PC-9 (cell line): ENCODE measurements around the gene NTM. TPM values are rescaled to one million over a fixed set of nuclear protein-coding genes. Genes with fewer than 3 reads are reported as not detected.

Source experiments
- BruUV-seq: library from RNA; stranded (reverse); fragments of 400-500 nt; replicated peaks from 2 replicates; lab custom pipeline; 2021; lab: Mats Ljungman, UMichigan
- CTCF ChIA-PET: fragments of 300-600 bp; sonication (Branson Sonifier 250); formaldehyde crosslinking; loops from one replicate; lab custom pipeline; 2022; ENCODE audit warnings: antibody characterized with exemption; lab: Charles Lee
- POLR2A ChIA-PET: fragments of 300-600 bp; sonication (Branson Sonifier 250); formaldehyde crosslinking; loops from one replicate; lab custom pipeline; 2022; ENCODE audit warnings: antibody characterized with exemption; ENCODE audit not compliant: unreplicated experiment; lab: Charles Lee
- DNase-seq, 2 experiments: peaks; one replicate each; pipeline versions ENCODE4 v3.0.0 to v3.0.0-alpha.2; 2015 to 2022; ENCODE audit warnings: mixed read lengths in 1 of 2
- H2AFZ ChIP-seq: fragments of 200-600 bp; sonication (generic); 2 replicates; pipeline ENCODE4 v1.8.1; 2017; ENCODE audit warnings: antibody characterized with exemption
- H3F3A ChIP-seq: fragments of 200-600 bp; sonication (generic); 2 replicates; pipeline ENCODE4 v1.8.1; 2017; ENCODE audit warnings: antibody characterized with exemption, mild to moderate bottlenecking, low read depth; ENCODE audit not compliant: insufficient read depth
- H3K27ac ChIP-seq: fragments of 200-600 bp; sonication (generic); 2 replicates; pipeline ENCODE4 v1.6.1; 2016; ENCODE audit warnings: mixed run types
- H3K27me3 ChIP-seq: fragments of 200-600 bp; sonication (generic); 2 replicates; pipeline ENCODE4 v1.6.1; 2016; ENCODE audit warnings: low read depth, mixed run types; ENCODE audit not compliant: insufficient read depth
- H3K36me3 ChIP-seq: fragments of 200-600 bp; sonication (generic); 2 replicates; pipeline ENCODE4 v1.6.1; 2016; ENCODE audit warnings: low read depth, mixed run types
- H3K4me1 ChIP-seq: fragments of 200-600 bp; sonication (generic); replicated peaks from 2 replicates; pipeline ENCODE4 v1.6.1; 2016; ENCODE audit warnings: mixed run types; ENCODE audit not compliant: insufficient read depth
- H3K4me2 ChIP-seq: fragments of 200-600 bp; sonication (generic); 2 replicates; pipeline ENCODE4 v1.6.1; 2017; ENCODE audit warnings: mixed run types
- H3K4me3 ChIP-seq: fragments of 200-600 bp; sonication (generic); 2 replicates; pipeline ENCODE4 v1.6.1; 2016; ENCODE audit warnings: mixed run types
- H3K79me2 ChIP-seq: fragments of 200-600 bp; sonication (generic); 2 replicates; pipeline ENCODE4 v1.6.1; 2017; ENCODE audit warnings: low read depth, mixed run types
- H3K9me2 ChIP-seq: fragments of 200-600 bp; sonication (generic); 2 replicates; pipeline ENCODE4 v1.8.1; 2017; ENCODE audit warnings: mild to moderate bottlenecking; ENCODE audit not compliant: insufficient read depth
- H3K9me3 ChIP-seq: fragments of 200-600 bp; sonication (generic); 2 replicates; pipeline ENCODE4 v1.8.1; 2016; ENCODE audit warnings: low read depth; ENCODE audit not compliant: insufficient read depth
- H4K20me1 ChIP-seq: fragments of 200-600 bp; sonication (generic); 2 replicates; pipeline ENCODE4 v1.8.1; 2017; ENCODE audit not compliant: insufficient read depth
- EZH2 ChIP-seq: fragments of 200-600 bp; sonication (generic); IDR thresholded peaks from 2 replicates; pipeline ENCODE4 v1.8.0; 2017; ENCODE audit warnings: antibody characterized with exemption, low read depth
- intact Hi-C: fragments of 100-400 bp; cut with micrococcal nuclease; formaldehyde crosslinking; loops from one replicate; pipeline ENCODE4 v1.10.0; 2022; ENCODE audit not compliant: unreplicated experiment
- total RNA-seq: library from RNA; stranded (reverse); gene quantifications from 2 replicates; pipeline ENCODE4 v1.2.3, GENCODE V29; 2021
- TF ChIP-seq, protein P1 (sequence below): fragments of 200-600 bp; sonication (generic); conservative IDR thresholded peaks from 2 replicates; pipeline ENCODE4 v1.6.1; 2017; ENCODE audit warnings: mixed run types, antibody characterized with exemption, mild to moderate bottlenecking, moderate library complexity

The NTM gene
- total RNA-seq, 1 experiment from 2014 or later = not detected

DNA sequence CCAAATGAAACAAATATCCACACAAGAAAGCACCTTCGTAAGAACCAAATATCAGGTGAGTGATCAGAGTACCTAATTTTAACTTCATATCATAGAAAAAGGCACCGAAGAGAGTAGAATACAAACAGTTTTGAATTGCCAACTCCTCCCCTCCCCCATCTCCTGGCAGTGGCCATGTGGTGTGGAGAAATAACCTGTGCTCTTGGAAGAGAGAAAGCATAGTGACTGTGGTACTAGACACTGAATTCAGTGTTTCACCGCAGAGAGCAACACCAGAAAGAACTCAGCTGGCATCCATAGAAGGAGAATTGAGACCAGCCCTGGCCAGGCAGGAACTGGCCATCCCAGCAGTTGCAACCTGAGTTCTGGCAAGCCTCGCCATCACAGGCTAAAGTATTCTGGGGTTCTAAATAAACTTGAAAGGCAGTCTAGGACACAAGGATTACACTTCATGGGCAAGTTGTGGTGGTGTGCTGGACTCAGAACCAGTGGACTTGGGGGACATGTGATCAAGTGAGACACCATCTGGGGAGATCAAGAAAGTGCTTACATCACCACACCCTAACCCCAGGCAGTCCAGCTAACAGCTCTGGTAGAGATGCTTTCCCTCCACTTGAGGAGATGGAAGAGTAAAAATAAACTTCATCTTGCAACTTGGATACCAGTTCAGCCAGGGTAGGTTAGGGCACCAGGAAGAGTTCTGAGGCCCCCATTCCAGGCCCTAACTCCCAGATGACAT, 1003.2 kb downstream of the NTM start:
- CTCF ChIA-PET = no interaction called here
- H3K27me3 ChIP-seq = no peaks in the 10 kb centered on the region
- no peaks in the 10 kb centered on the region for H4K20me1 ChIP-seq
- no TSS peak for BruUV-seq
- H2AFZ ChIP-seq = no peak overlapping the region
- no peaks in the 10 kb centered on the region for H3F3A ChIP-seq
- DNase-seq = no peak
- intact Hi-C loops = no loop called here
- H3K4me3 ChIP-seq = no peak overlapping the region
- no peaks in the 10 kb centered on the region for H3K79me2 ChIP-seq
- H3K27ac ChIP-seq = no peak overlapping the region
- POLR2A ChIA-PET = no interaction called here
- H3K36me3 ChIP-seq = no peaks in the 10 kb centered on the region
- no peaks in the 10 kb centered on the region for H3K9me2 ChIP-seq
- H3K4me1 ChIP-seq = no peaks in the 10 kb centered on the region
- no peak for TF ChIP-seq EZH2
- TF ChIP-seq, protein P1, sequence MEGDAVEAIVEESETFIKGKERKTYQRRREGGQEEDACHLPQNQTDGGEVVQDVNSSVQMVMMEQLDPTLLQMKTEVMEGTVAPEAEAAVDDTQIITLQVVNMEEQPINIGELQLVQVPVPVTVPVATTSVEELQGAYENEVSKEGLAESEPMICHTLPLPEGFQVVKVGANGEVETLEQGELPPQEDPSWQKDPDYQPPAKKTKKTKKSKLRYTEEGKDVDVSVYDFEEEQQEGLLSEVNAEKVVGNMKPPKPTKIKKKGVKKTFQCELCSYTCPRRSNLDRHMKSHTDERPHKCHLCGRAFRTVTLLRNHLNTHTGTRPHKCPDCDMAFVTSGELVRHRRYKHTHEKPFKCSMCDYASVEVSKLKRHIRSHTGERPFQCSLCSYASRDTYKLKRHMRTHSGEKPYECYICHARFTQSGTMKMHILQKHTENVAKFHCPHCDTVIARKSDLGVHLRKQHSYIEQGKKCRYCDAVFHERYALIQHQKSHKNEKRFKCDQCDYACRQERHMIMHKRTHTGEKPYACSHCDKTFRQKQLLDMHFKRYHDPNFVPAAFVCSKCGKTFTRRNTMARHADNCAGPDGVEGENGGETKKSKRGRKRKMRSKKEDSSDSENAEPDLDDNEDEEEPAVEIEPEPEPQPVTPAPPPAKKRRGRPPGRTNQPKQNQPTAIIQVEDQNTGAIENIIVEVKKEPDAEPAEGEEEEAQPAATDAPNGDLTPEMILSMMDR = no peak
- H3K9me3 ChIP-seq = no peaks in the 10 kb centered on the region
- H3K4me2 ChIP-seq = no peak overlapping the region

- H2AFZ ChIP-seq = no peak overlapping the region
- intact Hi-C loops = no loop called here
- H3K4me3 ChIP-seq = no peak overlapping the region
- ChIA-PET CTCF (no interaction called here), POLR2A (no interaction called here)
- H3K9me2 ChIP-seq = no peaks in the 10 kb centered on the region
- no peaks in the 10 kb centered on the region for H3F3A ChIP-seq
- no peak overlapping the region for H3K27ac ChIP-seq
- no peak for DNase-seq
- H3K36me3 ChIP-seq = no peaks in the 10 kb centered on the region
- H3K27me3 ChIP-seq = no peaks in the 10 kb centered on the region
- H3K4me1 ChIP-seq = no peaks in the 10 kb centered on the region
- BruUV-seq = no TSS peak
- no peaks in the 10 kb centered on the region for H3K9me3 ChIP-seq
- H3K79me2 ChIP-seq = no peaks in the 10 kb centered on the region
- H3K4me2 ChIP-seq = no peak overlapping the region
- TF ChIP-seq EZH2 = no peak
- TF ChIP-seq, protein P1 = no peak
- no peaks in the 10 kb centered on the region for H4K20me1 ChIP-seq
These were observed 1009.1 kb downstream of the NTM start for GRCh38 chr11:132379540-132379939.
